ENCODE data around the gene DUS1L. TPM values are rescaled to one million over a fixed set of nuclear protein-coding genes. Genes with fewer than 3 reads are reported as not detected.

Gene DUS1L
- total RNA-seq, 1 donor from 2014 or later, result 73.3 TPM

- H3K36me3 Mint-ChIP-seq (ENCODE audit: unreplicated experiment), result peaks cover 5% of the 10 kb centered on the region
- no peaks in the 10 kb centered on the region for H3K9me3 Mint-ChIP-seq (ENCODE audit: unreplicated experiment)
- DNase-seq (ENCODE audit: extremely low spot score, unreplicated experiment), result no peak
- no peak overlapping the region for H3K4me3 Mint-ChIP-seq (ENCODE audit: unreplicated experiment)
- H3K27me3 Mint-ChIP-seq (ENCODE audit: unreplicated experiment), result no peaks in the 10 kb centered on the region
- peaks cover 14% of the 10 kb centered on the region for H3K4me1 Mint-ChIP-seq (ENCODE audit: unreplicated experiment)
- H3K27ac Mint-ChIP-seq (ENCODE audit: unreplicated experiment), result no peak overlapping the region
- TF ChIP-seq CTCF (IDR thresholded peaks at IDR 0.05), result no peak
Observed at GRCh38 chr17:82092995-82093751, 27.6 kb upstream of the DUS1L start.

GRCh38 chr17:82092628-82092994, 27.0 kb upstream of the DUS1L start:
- no peak for TF ChIP-seq CTCF (IDR thresholded peaks at IDR 0.05)
- H3K4me3 Mint-ChIP-seq (ENCODE audit: unreplicated experiment), result no peak overlapping the region
- H3K9me3 Mint-ChIP-seq (ENCODE audit: unreplicated experiment), result no peaks in the 10 kb centered on the region
- no peaks in the 10 kb centered on the region for H3K27me3 Mint-ChIP-seq (ENCODE audit: unreplicated experiment)
- H3K36me3 Mint-ChIP-seq (ENCODE audit: unreplicated experiment), result peaks cover 9% of the 10 kb centered on the region
- no peak overlapping the region for H3K27ac Mint-ChIP-seq (ENCODE audit: unreplicated experiment)
- DNase-seq (ENCODE audit: extremely low spot score, unreplicated experiment), result no peak
- peaks cover 14% of the 10 kb centered on the region for H3K4me1 Mint-ChIP-seq (ENCODE audit: unreplicated experiment)

DNA sequence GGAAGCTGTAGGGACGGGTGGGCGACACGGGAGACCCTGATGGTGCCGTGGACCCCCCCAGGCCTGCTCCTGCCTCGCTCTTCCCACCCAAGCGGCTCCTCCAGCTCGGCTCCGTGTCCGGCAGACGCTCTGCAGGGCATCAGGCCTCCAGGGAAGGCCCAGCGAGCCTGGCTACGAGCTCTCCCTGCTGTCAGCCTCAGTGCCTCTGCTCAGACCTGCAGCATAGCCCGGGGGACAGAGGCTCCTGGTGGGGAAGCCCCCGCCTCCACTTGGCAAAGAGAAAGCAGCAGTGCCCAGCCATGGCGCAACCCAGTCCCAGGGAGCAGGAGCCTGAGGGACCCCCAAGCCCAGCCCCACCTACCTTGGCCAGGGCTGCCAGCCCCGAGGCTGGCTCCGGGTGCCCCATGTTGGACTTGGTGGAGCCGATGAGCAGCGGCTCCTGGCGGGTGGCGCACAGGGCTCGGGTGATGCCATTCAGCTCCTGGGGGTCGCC, 26.5 kb upstream of the DUS1L start:
- H3K4me3 Mint-ChIP-seq (ENCODE audit: unreplicated experiment), result no peak overlapping the region
- peaks cover 9% of the 10 kb centered on the region for H3K36me3 Mint-ChIP-seq (ENCODE audit: unreplicated experiment)
- no peaks in the 10 kb centered on the region for H3K9me3 Mint-ChIP-seq (ENCODE audit: unreplicated experiment)
- peaks cover 14% of the 10 kb centered on the region for H3K4me1 Mint-ChIP-seq (ENCODE audit: unreplicated experiment)
- H3K27me3 Mint-ChIP-seq (ENCODE audit: unreplicated experiment), result no peaks in the 10 kb centered on the region
- no peak for DNase-seq (ENCODE audit: extremely low spot score, unreplicated experiment)
- no peak for TF ChIP-seq CTCF (IDR thresholded peaks at IDR 0.05)
- H3K27ac Mint-ChIP-seq (ENCODE audit: unreplicated experiment), result no peak overlapping the region

DNA sequence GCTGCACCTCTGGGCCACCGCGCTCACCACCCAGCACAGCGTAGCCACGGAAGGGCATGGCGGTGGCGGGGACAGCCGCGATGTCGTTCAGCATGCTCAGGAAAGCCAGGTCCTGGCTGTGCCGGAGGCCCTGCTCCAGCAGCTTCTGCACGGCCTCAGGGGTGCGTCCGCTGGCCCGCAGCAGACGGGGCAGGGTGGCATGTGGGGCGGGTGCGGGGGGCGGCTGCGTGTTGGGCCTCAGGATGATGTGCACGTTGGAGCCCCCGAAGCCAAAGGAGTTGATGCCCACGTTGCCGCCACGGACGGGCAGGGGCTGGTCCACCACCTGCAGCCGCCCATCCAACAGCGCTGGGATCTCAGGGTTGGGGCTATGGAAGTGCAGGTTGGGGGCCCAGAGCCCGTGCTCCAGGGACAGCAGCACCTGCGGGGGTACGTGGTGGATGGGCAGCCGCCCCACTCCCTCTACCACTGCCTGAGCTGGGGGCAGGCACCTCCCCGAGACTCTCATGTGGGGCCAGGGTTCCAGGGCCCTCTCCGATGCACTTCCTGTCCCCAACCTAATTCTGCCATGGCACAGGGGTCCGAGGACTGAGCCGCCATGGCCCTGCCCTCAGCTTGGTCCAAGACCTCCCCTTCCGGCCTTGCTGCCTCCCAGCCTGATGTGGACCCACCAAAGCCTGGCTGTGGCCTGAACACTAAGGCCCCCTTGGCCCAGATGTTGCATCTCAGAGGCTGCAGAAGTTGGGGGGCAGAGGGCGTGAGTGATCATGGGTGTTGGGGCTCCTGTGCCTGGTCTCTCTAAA, 25.9 kb upstream of the DUS1L start:
- Mint-ChIP-seq H3K4me1 (ENCODE audit: unreplicated experiment) (peaks cover 10% of the 10 kb centered on the region), H3K4me3 (ENCODE audit: unreplicated experiment) (no peak overlapping the region), H3K36me3 (ENCODE audit: unreplicated experiment) (peaks cover 9% of the 10 kb centered on the region), H3K27me3 (ENCODE audit: unreplicated experiment) (no peaks in the 10 kb centered on the region), H3K27ac (ENCODE audit: unreplicated experiment) (no peak overlapping the region), H3K9me3 (ENCODE audit: unreplicated experiment) (no peaks in the 10 kb centered on the region)
- no peak for TF ChIP-seq CTCF (IDR thresholded peaks at IDR 0.05)
- DNase-seq (ENCODE audit: extremely low spot score, unreplicated experiment), result no peak
